Measurements from ENCODE around the gene RRM1. TPM values are rescaled to one million over a fixed set of nuclear protein-coding genes. Genes with fewer than 3 reads are reported as not detected.

Gene RRM1
- total and polyA plus RNA-seq, 2 of the 13 experiments (the other 11 are each of a cell fraction or from before 2014, with no cell fraction given), result 17.3 to 108 TPM

DNA sequence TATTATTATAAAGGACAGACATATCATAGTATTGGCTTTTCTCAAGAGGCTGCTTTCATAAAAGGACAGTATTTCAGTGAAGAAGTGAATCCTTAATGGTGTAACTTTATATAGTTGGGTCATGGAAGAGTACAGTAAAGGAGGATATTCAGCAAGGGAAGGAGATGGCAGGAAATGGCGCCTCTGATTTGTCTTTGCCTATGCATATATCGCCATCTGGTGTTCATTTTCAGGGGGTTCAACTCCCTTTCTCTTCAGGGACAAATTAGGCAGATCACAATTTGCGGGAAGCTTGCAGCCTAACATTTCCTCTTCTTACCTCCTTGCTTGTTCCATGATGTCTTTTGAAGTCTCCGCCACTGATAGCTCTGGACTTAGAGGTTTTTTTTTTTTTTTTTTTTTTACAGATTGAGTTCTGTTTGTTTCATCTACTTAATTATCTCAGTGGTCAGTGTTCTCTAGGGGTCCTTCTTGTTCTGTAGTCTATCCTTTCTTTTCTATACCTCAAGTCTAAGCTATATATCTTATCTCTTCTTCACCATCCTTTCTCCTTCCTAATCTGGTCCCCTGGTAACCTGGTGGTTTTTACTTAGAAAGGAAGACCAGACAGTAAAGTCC, 21.8 kb upstream of the RRM1 start (continued):
- TF ChIP-seq, protein P1, sequence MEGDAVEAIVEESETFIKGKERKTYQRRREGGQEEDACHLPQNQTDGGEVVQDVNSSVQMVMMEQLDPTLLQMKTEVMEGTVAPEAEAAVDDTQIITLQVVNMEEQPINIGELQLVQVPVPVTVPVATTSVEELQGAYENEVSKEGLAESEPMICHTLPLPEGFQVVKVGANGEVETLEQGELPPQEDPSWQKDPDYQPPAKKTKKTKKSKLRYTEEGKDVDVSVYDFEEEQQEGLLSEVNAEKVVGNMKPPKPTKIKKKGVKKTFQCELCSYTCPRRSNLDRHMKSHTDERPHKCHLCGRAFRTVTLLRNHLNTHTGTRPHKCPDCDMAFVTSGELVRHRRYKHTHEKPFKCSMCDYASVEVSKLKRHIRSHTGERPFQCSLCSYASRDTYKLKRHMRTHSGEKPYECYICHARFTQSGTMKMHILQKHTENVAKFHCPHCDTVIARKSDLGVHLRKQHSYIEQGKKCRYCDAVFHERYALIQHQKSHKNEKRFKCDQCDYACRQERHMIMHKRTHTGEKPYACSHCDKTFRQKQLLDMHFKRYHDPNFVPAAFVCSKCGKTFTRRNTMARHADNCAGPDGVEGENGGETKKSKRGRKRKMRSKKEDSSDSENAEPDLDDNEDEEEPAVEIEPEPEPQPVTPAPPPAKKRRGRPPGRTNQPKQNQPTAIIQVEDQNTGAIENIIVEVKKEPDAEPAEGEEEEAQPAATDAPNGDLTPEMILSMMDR (CRISPR knock-in tag; IDR thresholded peaks at IDR 0.05), result peak; percentile 88
- TF ChIP-seq RAD21 (CRISPR knock-in tag; IDR thresholded peaks at IDR 0.05) (peak; percentile 88), ETV5 (CRISPR knock-in tag; IDR thresholded peaks at IDR 0.05; ENCODE audit: borderline replicate concordance) (0 out of 2 replicates have a peak, but pooled peaks have one; percentile 26), YY1 (IDR thresholded peaks at IDR 0.05; ENCODE audit: insufficient read depth, insufficient replicate concordance, low read depth, low read length) (peak; percentile 74), KLF9 (CRISPR knock-in tag; IDR thresholded peaks at IDR 0.05; ENCODE audit: low read depth) (no peak), ZNF605 (CRISPR knock-in tag; IDR thresholded peaks at IDR 0.05) (no peak), ZSCAN9 (CRISPR knock-in tag; IDR thresholded peaks at IDR 0.05; ENCODE audit: borderline replicate concordance) (0 out of 2 replicates have a peak, but pooled peaks have one; percentile 37), YEATS2 (CRISPR knock-in tag; IDR thresholded peaks at IDR 0.05; ENCODE audit: borderline replicate concordance) (0 out of 2 replicates have a peak, but pooled peaks have one; percentile 39), ERF (CRISPR knock-in tag; IDR thresholded peaks at IDR 0.05) (0 out of 2 replicates have a peak, but pooled peaks have one; percentile 30), MIXL1 (CRISPR knock-in tag; IDR thresholded peaks at IDR 0.05) (peak; percentile 50; the same call in 1 of the 2 replicates), IRF2 (CRISPR knock-in tag; IDR thresholded peaks at IDR 0.05) (0 out of 2 replicates have a peak, but pooled peaks have one; percentile 24), ELF1 (CRISPR knock-in tag; IDR thresholded peaks at IDR 0.05) (0 out of 2 replicates have a peak, but pooled peaks have one; percentile 21)
- TF ChIP-seq, protein P2, sequence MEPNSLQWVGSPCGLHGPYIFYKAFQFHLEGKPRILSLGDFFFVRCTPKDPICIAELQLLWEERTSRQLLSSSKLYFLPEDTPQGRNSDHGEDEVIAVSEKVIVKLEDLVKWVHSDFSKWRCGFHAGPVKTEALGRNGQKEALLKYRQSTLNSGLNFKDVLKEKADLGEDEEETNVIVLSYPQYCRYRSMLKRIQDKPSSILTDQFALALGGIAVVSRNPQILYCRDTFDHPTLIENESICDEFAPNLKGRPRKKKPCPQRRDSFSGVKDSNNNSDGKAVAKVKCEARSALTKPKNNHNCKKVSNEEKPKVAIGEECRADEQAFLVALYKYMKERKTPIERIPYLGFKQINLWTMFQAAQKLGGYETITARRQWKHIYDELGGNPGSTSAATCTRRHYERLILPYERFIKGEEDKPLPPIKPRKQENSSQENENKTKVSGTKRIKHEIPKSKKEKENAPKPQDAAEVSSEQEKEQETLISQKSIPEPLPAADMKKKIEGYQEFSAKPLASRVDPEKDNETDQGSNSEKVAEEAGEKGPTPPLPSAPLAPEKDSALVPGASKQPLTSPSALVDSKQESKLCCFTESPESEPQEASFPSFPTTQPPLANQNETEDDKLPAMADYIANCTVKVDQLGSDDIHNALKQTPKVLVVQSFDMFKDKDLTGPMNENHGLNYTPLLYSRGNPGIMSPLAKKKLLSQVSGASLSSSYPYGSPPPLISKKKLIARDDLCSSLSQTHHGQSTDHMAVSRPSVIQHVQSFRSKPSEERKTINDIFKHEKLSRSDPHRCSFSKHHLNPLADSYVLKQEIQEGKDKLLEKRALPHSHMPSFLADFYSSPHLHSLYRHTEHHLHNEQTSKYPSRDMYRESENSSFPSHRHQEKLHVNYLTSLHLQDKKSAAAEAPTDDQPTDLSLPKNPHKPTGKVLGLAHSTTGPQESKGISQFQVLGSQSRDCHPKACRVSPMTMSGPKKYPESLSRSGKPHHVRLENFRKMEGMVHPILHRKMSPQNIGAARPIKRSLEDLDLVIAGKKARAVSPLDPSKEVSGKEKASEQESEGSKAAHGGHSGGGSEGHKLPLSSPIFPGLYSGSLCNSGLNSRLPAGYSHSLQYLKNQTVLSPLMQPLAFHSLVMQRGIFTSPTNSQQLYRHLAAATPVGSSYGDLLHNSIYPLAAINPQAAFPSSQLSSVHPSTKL (CRISPR knock-in tag; IDR thresholded peaks at IDR 0.05), result 0 out of 2 replicates have a peak, but pooled peaks have one; percentile 16
- TF ChIP-seq, protein P3, sequence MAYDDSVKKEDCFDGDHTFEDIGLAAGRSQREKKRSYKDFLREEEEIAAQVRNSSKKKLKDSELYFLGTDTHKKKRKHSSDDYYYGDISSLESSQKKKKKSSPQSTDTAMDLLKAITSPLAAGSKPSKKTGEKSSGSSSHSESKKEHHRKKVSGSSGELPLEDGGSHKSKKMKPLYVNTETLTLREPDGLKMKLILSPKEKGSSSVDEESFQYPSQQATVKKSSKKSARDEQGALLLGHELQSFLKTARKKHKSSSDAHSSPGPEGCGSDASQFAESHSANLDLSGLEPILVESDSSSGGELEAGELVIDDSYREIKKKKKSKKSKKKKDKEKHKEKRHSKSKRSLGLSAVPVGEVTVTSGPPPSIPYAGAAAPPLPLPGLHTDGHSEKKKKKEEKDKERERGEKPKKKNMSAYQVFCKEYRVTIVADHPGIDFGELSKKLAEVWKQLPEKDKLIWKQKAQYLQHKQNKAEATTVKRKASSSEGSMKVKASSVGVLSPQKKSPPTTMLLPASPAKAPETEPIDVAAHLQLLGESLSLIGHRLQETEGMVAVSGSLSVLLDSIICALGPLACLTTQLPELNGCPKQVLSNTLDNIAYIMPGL (CRISPR knock-in tag; IDR thresholded peaks at IDR 0.05; ENCODE audit: borderline replicate concordance in 1 of 2, low read depth in 1 of 2), result 0 out of 4 replicates have a peak, but pooled peaks of 1 of the 2 experiments have one; percentile 50
- TF ChIP-seq, protein P4, sequence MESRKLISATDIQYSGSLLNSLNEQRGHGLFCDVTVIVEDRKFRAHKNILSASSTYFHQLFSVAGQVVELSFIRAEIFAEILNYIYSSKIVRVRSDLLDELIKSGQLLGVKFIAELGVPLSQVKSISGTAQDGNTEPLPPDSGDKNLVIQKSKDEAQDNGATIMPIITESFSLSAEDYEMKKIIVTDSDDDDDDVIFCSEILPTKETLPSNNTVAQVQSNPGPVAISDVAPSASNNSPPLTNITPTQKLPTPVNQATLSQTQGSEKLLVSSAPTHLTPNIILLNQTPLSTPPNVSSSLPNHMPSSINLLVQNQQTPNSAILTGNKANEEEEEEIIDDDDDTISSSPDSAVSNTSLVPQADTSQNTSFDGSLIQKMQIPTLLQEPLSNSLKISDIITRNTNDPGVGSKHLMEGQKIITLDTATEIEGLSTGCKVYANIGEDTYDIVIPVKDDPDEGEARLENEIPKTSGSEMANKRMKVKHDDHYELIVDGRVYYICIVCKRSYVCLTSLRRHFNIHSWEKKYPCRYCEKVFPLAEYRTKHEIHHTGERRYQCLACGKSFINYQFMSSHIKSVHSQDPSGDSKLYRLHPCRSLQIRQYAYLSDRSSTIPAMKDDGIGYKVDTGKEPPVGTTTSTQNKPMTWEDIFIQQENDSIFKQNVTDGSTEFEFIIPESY (CRISPR knock-in tag; IDR thresholded peaks at IDR 0.05), result peak; percentile 43; the same call in 1 of the 2 replicates
- TF ChIP-seq, protein P5, sequence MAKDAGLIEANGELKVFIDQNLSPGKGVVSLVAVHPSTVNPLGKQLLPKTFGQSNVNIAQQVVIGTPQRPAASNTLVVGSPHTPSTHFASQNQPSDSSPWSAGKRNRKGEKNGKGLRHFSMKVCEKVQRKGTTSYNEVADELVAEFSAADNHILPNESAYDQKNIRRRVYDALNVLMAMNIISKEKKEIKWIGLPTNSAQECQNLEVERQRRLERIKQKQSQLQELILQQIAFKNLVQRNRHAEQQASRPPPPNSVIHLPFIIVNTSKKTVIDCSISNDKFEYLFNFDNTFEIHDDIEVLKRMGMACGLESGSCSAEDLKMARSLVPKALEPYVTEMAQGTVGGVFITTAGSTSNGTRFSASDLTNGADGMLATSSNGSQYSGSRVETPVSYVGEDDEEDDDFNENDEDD (CRISPR knock-in tag; IDR thresholded peaks at IDR 0.05; ENCODE audit: borderline replicate concordance), result peak; percentile 35; the same call in 1 of the 2 replicates

Measured in HepG2 (cell line).